Measurements from ENCODE around the gene ATOSB. TPM values are rescaled to one million over a fixed set of nuclear protein-coding genes. Genes with fewer than 3 reads are reported as not detected.

Gene ATOSB
- 12.9 and 14.1 TPM in 2 replicates for total RNA-seq

GRCh38 chr9:35115680-35116538 is at the start of gene ATOSB:
ATOSB (minus strand) TSS chr9:35115862; CDS start chr9:35108274, 7,588 bp downstream.

GRCh38 chr9:35161713-35162604 is 46.3 kb upstream of the ATOSB start, which contains the start of gene UNC13B:
UNC13B (plus strand) TSS chr9:35162009; CDS start chr9:35162284, 275 bp downstream.

GRCh38 chr9:35102769-35103659 is 12.6 kb downstream of the ATOSB start, which contains the start of gene STOML2:
STOML2 (minus strand) TSS chr9:35103131; CDS start chr9:35103094, 37 bp downstream.

DNA sequence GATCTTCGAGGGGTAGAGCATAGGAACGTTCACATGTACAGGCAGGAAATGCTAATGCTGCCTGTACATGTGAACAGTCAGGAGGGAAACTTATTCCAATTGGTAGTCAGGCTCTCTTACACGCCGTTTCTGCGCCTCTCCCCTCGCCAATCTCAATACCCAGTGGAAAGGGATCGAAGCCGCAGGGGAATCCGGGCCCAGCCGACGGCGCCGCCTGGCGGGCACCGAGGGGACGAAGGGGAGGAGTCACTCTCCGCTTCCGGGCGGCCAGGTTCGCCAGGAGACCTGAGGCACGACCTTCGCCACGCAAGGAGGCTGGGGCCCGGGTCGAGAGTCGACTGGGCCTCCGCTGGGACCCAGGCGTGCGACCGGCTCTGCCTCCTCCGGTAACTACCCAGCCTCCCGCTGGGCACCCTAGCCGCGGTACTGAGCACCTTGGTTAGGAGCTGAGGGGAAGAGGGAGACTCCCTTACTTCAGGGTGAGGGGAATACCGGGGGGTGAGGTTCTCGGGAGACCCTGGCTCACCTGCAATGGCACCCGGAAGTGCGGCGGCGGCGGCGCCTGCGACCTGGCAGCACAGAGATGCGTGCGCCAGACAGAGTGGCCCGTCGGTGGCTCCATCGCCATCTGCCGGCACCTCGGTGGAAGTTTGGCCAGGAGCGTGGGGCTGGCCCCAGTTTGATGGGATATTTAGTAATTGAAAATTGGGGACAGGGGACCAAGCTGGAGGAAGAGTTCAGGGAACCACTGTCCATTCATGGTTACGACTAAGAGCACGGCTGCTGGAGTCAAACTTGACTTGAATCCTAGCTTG is 19.4 kb downstream of the ATOSB start, which contains the start of gene PIGO:
TSS of gene PIGO (minus strand) at position 557 of the 815 bp plus-strand sequence. CDS start 1,026 bp downstream, outside the sequence.

GRCh38 chr9:35079426-35080341 is 36.0 kb downstream of the ATOSB start, which contains the start of gene FANCG:
FANCG (minus strand) TSS chr9:35079942; CDS start chr9:35079524, 418 bp downstream.

GRCh38 chr9:35072461-35073278 is 43.0 kb downstream of the ATOSB start, which contains the start of gene VCP:
VCP (minus strand) TSS chr9:35072625; CDS start chr9:35072353, 272 bp downstream.

Other genes starting within 250 kb of the ATOSB start
- not detected in 2 replicates for gene PHF24, start 157.6 kb downstream of the ATOSB start, total RNA-seq
- 7.6 and 8.5 TPM in 2 replicates for gene DNAJB5, start 126.1 kb downstream of the ATOSB start, total RNA-seq
- gene VCP, start 43.2 kb downstream of the ATOSB start, total RNA-seq, result 288 and 366 TPM in 2 replicates
- 25.7 and 36.6 TPM in 2 replicates for gene FANCG, start 35.9 kb downstream of the ATOSB start, total RNA-seq
- gene PIGO, start 19.3 kb downstream of the ATOSB start, total RNA-seq, result 12.1 and 15.1 TPM in 2 replicates
- gene STOML2, start 12.7 kb downstream of the ATOSB start, total RNA-seq, result 201 and 210 TPM in 2 replicates
- 23.1 and 25.2 TPM in 2 replicates for gene UNC13B, start 46.1 kb upstream of the ATOSB start, total RNA-seq

Measured in subcutaneous preadipocyte (primary cell).